Liver (tissue), 9 donors: ENCODE data around the gene PRODH. TPM values are rescaled to one million over a fixed set of nuclear protein-coding genes. Genes with fewer than 3 reads are reported as not detected.
A peak's percentile ranks its signal among the peaks of the same experiment; 100 is the strongest.
"Not testable (repeated sequence)": the region's sequence is repeated elsewhere in the genome, so short reads cannot be mapped to it uniquely, and the experiment has no call there.

Experiments used
- DNase-seq: peaks from one replicate; pipeline ENCODE4 v3.0.0-alpha.2; 2017; ENCODE audit warnings: low spot score
- H3K27ac ChIP-seq, 2 donors: one replicate each; pipeline ENCODE4 v1.7.0; 2013; ENCODE audit warnings: inconsistent platforms in 2 of 2, low read length in 2 of 2, control low read depth in 1 of 2, low read depth in 1 of 2, mild to moderate bottlenecking in 1 of 2
- H3K27me3 ChIP-seq, 4 donors: one replicate each; pipeline versions ENCODE4 v1.6.1 to v1.7.0; 2013; ENCODE audit warnings: low read length in 3 of 4, inconsistent platforms in 1 of 4, mild to moderate bottlenecking in 1 of 4, moderate library complexity in 1 of 4; ENCODE audit not compliant: control insufficient read depth in 4 of 4, insufficient read depth in 4 of 4
- H3K36me3 ChIP-seq, 4 donors: one replicate each; pipeline versions ENCODE4 v1.6.1 to v1.7.0; 2013; ENCODE audit warnings: low read length in 3 of 4, mild to moderate bottlenecking in 3 of 4, low read depth in 1 of 4, moderate library complexity in 1 of 4; ENCODE audit not compliant: control insufficient read depth in 4 of 4, insufficient read depth in 3 of 4
- H3K4me1 ChIP-seq, 4 donors: one replicate each; pipeline versions ENCODE4 v1.6.1 to v1.7.0; 2013; ENCODE audit warnings: low read length in 3 of 4, mild to moderate bottlenecking in 3 of 4, moderate library complexity in 1 of 4; ENCODE audit not compliant: control insufficient read depth in 4 of 4, insufficient read depth in 4 of 4
- H3K4me3 ChIP-seq, 3 donors: one replicate each; pipeline versions ENCODE4 v1.6.1 to v1.7.0; 2013; ENCODE audit warnings: low read length in 3 of 3, control low read depth in 1 of 3, low read depth in 1 of 3, mild to moderate bottlenecking in 1 of 3
- H3K9ac ChIP-seq, 2 donors: one replicate each; pipeline ENCODE4 v1.7.0; 2013; ENCODE audit warnings: low read length in 2 of 2, mild to moderate bottlenecking in 2 of 2, moderate library complexity in 2 of 2, control low read depth in 1 of 2, low read depth in 1 of 2
- H3K9me3 ChIP-seq, 4 donors: one replicate each; pipeline versions ENCODE4 v1.6.1 to v1.7.0; 2013; ENCODE audit warnings: low read length in 3 of 4; ENCODE audit not compliant: control insufficient read depth in 4 of 4
- ATF3 ChIP-seq: IDR thresholded peaks from 2 replicates; pipeline ENCODE4 v1.6.1; 2016; ENCODE audit warnings: antibody characterized with exemption
- CTCF ChIP-seq: fragments of 150-350 bp; IDR thresholded peaks from 2 replicates; pipeline ENCODE4 v1.5.1; 2017; ENCODE audit warnings: improper control_type of control experiment, low read depth, low read length; ENCODE audit not compliant: missing input control
- EGR1 ChIP-seq, 2 donors: IDR thresholded peaks; 2 replicates each; pipeline ENCODE4 v1.6.1; 2016 to 2018; ENCODE audit warnings: antibody characterized with exemption in 2 of 2, low read depth in 2 of 2
- FOXA1 ChIP-seq: IDR thresholded peaks from 2 replicates; pipeline ENCODE4 v1.6.1; 2016; ENCODE audit warnings: antibody characterized with exemption
- FOXA2 ChIP-seq: IDR thresholded peaks from 2 replicates; pipeline ENCODE4 v1.6.1; 2016; ENCODE audit warnings: antibody characterized with exemption
- GABPA ChIP-seq, 2 donors: IDR thresholded peaks in 1 of 2; conservative IDR thresholded peaks in 1 of 2; 2 replicates each; pipeline ENCODE4 v1.6.1; 2016; ENCODE audit warnings: antibody characterized with exemption in 2 of 2, mild to moderate bottlenecking in 1 of 2, moderate library complexity in 1 of 2
- HNF4A ChIP-seq, 2 donors: conservative IDR thresholded peaks; 2 replicates each; pipeline ENCODE4 v1.6.1; 2016; ENCODE audit warnings: antibody characterized with exemption in 2 of 2, mild to moderate bottlenecking in 2 of 2
- HNF4G ChIP-seq: IDR thresholded peaks from 2 replicates; pipeline ENCODE4 v1.6.1; 2016; ENCODE audit warnings: antibody characterized with exemption
- JUND ChIP-seq, 2 donors: IDR thresholded peaks; 2 replicates each; pipeline ENCODE4 v1.6.1; 2016; ENCODE audit warnings: antibody characterized with exemption in 2 of 2
- MAX ChIP-seq: IDR thresholded peaks from 2 replicates; pipeline ENCODE4 v1.6.1; 2016; ENCODE audit warnings: antibody characterized with exemption
- NR2F2 ChIP-seq: IDR thresholded peaks from 2 replicates; pipeline ENCODE4 v1.6.1; 2016; ENCODE audit warnings: antibody characterized with exemption
- RAD21 ChIP-seq, 2 donors: IDR thresholded peaks; 2 replicates each; pipeline ENCODE4 v1.6.1; 2016; ENCODE audit warnings: antibody characterized with exemption in 2 of 2, mild to moderate bottlenecking in 2 of 2
- REST ChIP-seq: IDR thresholded peaks from 2 replicates; pipeline ENCODE4 v1.6.1; 2016; ENCODE audit warnings: antibody characterized with exemption, mild to moderate bottlenecking
- RXRA ChIP-seq, 2 donors: IDR thresholded peaks; 2 replicates each; pipeline ENCODE4 v1.6.1; 2017 to 2018; ENCODE audit warnings: antibody characterized with exemption in 2 of 2, mild to moderate bottlenecking in 1 of 2
- SP1 ChIP-seq: IDR thresholded peaks from 2 replicates; pipeline ENCODE4 v1.6.1; 2018; ENCODE audit warnings: antibody characterized with exemption, mild to moderate bottlenecking
- TAF1 ChIP-seq: conservative IDR thresholded peaks from 2 replicates; pipeline ENCODE4 v1.6.1; 2016; ENCODE audit warnings: antibody characterized with exemption, mild to moderate bottlenecking
- YY1 ChIP-seq: IDR thresholded peaks from 2 replicates; pipeline ENCODE4 v1.6.1; 2016; ENCODE audit warnings: antibody characterized with exemption, mild to moderate bottlenecking
- ZBTB33 ChIP-seq: IDR thresholded peaks from 2 replicates; pipeline ENCODE4 v1.6.1; 2016; ENCODE audit warnings: antibody characterized with exemption
- WGBS: extraction: QIAGEN DNeasy Blood & Tissue Kit; methylation state at CpG from one replicate; pipeline ENCODE4 v1.1.7; 2013; 5-methylcytosine and 5-hydroxymethylcytosine counted together
- polyA plus RNA-seq, 2 donors: library from polyadenylated mRNA; stranded (reverse) in 1 of 2; unstranded in 1 of 2; fragments of 200-250 nt in 1 of 2; fragments of >200 nt in 1 of 2; fragmentation: Nextera tagmentation in 1 of 2; extraction: Ambion mirVana in 1 of 2; gene quantifications; one replicate each; pipeline versions ENCODE4 v1.2.1 to v1.2.3, GENCODE V29; 2013 to 2015
- total RNA-seq, 2 donors: library from RNA; depleted of rRNA; stranded (reverse); fragments of >200 nt; gene quantifications; one replicate each; pipeline ENCODE4 v1.2.3, GENCODE V29; 2014
- donor health status: healthy.
- donor health status: healthy.
- donor health status: healthy.
- donor health status: healthy.
- donor health status: healthy.

Gene PRODH
- total and polyA plus RNA-seq, 4 donors, result 1.2 to 4.1 (median 1.6) TPM; not detected in 1

- TF ChIP-seq RAD21 (IDR thresholded peaks at IDR 0.05), result no peak
Measured at GRCh38 chr22:18973264-18974031, 37.4 kb upstream of the PRODH start (continued).

GRCh38 chr22:18972591-18972990 is 36.5 kb upstream of the PRODH start:
- H3K9ac ChIP-seq, DNase-seq, H3K4me3 ChIP-seq, H3K36me3 ChIP-seq, H3K9me3 ChIP-seq, H3K27ac ChIP-seq, H3K27me3 ChIP-seq: not testable (repeated sequence)
- peaks cover 13 to 43% (median 21%) of the 10 kb centered on the region in 4 donors for H3K4me1 ChIP-seq
- WGBS, result 94% methylated on average over 8 of the region's 8 CpGs

- not testable (repeated sequence) for H3K9me3 ChIP-seq, H3K27me3 ChIP-seq, H3K4me3 ChIP-seq, H3K36me3 ChIP-seq, DNase-seq, H3K9ac ChIP-seq, H3K27ac ChIP-seq
- WGBS, result 85% methylated on average over 7 of the region's 7 CpGs
- peaks cover 13 to 43% (median 21%) of the 10 kb centered on the region in 4 donors for H3K4me1 ChIP-seq
Measured at GRCh38 chr22:18972029-18972428, 35.9 kb upstream of the PRODH start.

- DNase-seq, result no peak
- 78% methylated on average over 19 of the region's 19 CpGs for WGBS
- no peak overlapping the region for H3K27ac ChIP-seq
Measured at GRCh38 chr22:18971321-18971751, 35.2 kb upstream of the PRODH start.

More at GRCh38 chr22:18971321-18971751, 35.2 kb upstream of the PRODH start:
- no peaks in the 10 kb centered on the region for H3K27me3 ChIP-seq
- no peaks in the 10 kb centered on the region for H3K9me3 ChIP-seq
- peak overlapping the region in 1 of 3 donors; percentile 82 for H3K4me3 ChIP-seq
- H3K9ac ChIP-seq, result no peak overlapping the region
- peaks cover 13 to 43% (median 21%) of the 10 kb centered on the region in 4 donors for H3K4me1 ChIP-seq
- H3K36me3 ChIP-seq, result no peaks in the 10 kb centered on the region
- no peak for TF ChIP-seq YY1
- no peak for TF ChIP-seq HNF4G
- no peak for TF ChIP-seq GABPA (IDR thresholded peaks at IDR 0.05 in 1 of 2, conservative IDR thresholded peaks at IDR 0.05 in 1 of 2)
- no peak for TF ChIP-seq RAD21 (IDR thresholded peaks at IDR 0.05)
- TF ChIP-seq FOXA1, result no peak
- TF ChIP-seq RXRA (IDR thresholded peaks at IDR 0.05), result no peak
- no peak for TF ChIP-seq FOXA2
- no peak for TF ChIP-seq CTCF
- TF ChIP-seq JUND (IDR thresholded peaks at IDR 0.05), result no peak
- no peak for TF ChIP-seq ATF3
- TF ChIP-seq HNF4A (conservative IDR thresholded peaks at IDR 0.05), result no peak
- TF ChIP-seq TAF1, result no peak
- TF ChIP-seq REST, result no peak
- TF ChIP-seq EGR1 (IDR thresholded peaks at IDR 0.05; ENCODE audit: low read depth in 2 of 2), result no peak
- no peak for TF ChIP-seq SP1
- TF ChIP-seq NR2F2, result no peak
- TF ChIP-seq ZBTB33, result no peak
- no peak for TF ChIP-seq MAX
